HepG2 (cell line): ENCODE data around the gene CNIH4. TPM values are rescaled to one million over a fixed set of nuclear protein-coding genes. Genes with fewer than 3 reads are reported as not detected.

Source experiments
- SMYD3 ChIP-seq: sonication (generic); formaldehyde crosslinking; IDR thresholded peaks from 2 replicates; pipeline ENCODE4 v1.8.1; 2023; ENCODE audit warnings: mild to moderate bottlenecking, missing genetic modification reagents
- ZNF746 ChIP-seq: sonication (generic); formaldehyde crosslinking; IDR thresholded peaks from 2 replicates; pipeline ENCODE4 v1.8.0; 2022; ENCODE audit warnings: mild to moderate bottlenecking, missing genetic modification reagents
- polyA plus RNA-seq, 8 experiments: library from polyadenylated mRNA; depleted of rRNA in 3 of 8; stranded (reverse) in 7 of 8; unstranded in 1 of 8; fragments of >200 nt; fragmentation: Illumina TruSeq in 4 of 8; extraction: Trizol in 4 of 8; gene quantifications; 2 replicates each; pipeline versions ENCODE4 v1.2.1 to v1.2.3, GENCODE V29; 2011 to 2016; ENCODE audit warnings: low read depth in 4 of 8, missing spikeins in 1 of 8, mixed read lengths in 1 of 8; ENCODE audit not compliant: insufficient read depth in 1 of 8
- total RNA-seq, 5 experiments: library from RNA; depleted of rRNA; stranded (reverse); fragments of >200 nt; fragmentation: Illumina TruSeq; extraction: Trizol; gene quantifications; 2 replicates each; pipeline ENCODE4 v1.2.3, GENCODE V29; 2016; ENCODE audit warnings: low read depth in 1 of 5
- TF ChIP-seq, protein P1 (sequence below): sonication (generic); formaldehyde crosslinking; IDR thresholded peaks from 2 replicates; pipeline ENCODE4 v1.4.0; 2020; ENCODE audit warnings: missing genetic modification reagents, borderline replicate concordance
- TF ChIP-seq, protein P2 (sequence below): sonication (generic); formaldehyde crosslinking; IDR thresholded peaks from 2 replicates; pipeline ENCODE4 v1.8.1; 2023; ENCODE audit warnings: missing genetic modification reagents, mild to moderate bottlenecking, borderline replicate concordance
- TF ChIP-seq, protein P3 (sequence below): sonication (generic); formaldehyde crosslinking; conservative IDR thresholded peaks from 2 replicates; pipeline ENCODE4 v1.8.1; 2023; ENCODE audit warnings: missing genetic modification reagents
- TF ChIP-seq, protein P4 (sequence below): sonication (generic); formaldehyde crosslinking; IDR thresholded peaks from 2 replicates; pipeline ENCODE4 v1.9.0; 2021; ENCODE audit warnings: mild to moderate bottlenecking, missing genetic modification reagents

Gene CNIH4
- total and polyA plus RNA-seq, 2 of the 13 experiments (the other 11 are each of a cell fraction or from before 2014, with no cell fraction given) = 51.8 to 52.9 TPM

DNA sequence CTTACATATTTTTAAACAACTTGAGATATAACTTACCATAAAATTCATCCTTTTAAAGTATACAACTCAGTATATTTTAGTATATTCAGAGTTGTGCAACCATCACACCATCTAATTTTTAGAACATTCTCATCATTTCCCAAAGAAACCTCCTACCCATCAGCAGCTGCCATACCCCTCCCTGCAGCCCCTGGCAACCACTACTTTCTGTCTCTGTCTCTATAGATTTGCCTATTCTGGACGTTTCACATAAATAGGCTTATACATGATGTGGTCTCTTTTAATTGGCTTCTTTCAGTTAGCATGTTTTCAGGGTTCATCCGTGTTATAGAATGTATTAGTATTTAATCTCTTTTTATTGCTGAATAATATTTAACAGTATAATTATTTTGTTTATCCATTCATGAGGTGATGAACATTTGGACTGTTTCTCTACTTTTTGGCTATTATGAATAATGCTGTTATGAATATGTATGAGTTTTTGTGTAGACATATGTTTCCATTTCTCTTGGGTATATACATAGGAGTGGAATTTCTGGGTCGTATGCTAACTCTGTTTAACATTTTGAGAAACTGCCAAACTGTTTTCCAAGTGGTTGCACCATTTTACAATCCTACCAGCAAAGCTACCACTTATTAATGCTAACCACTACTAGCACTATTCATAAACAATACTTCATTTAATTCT is 48.4 kb downstream of the CNIH4 start (continued):
- TF ChIP-seq, protein P1, sequence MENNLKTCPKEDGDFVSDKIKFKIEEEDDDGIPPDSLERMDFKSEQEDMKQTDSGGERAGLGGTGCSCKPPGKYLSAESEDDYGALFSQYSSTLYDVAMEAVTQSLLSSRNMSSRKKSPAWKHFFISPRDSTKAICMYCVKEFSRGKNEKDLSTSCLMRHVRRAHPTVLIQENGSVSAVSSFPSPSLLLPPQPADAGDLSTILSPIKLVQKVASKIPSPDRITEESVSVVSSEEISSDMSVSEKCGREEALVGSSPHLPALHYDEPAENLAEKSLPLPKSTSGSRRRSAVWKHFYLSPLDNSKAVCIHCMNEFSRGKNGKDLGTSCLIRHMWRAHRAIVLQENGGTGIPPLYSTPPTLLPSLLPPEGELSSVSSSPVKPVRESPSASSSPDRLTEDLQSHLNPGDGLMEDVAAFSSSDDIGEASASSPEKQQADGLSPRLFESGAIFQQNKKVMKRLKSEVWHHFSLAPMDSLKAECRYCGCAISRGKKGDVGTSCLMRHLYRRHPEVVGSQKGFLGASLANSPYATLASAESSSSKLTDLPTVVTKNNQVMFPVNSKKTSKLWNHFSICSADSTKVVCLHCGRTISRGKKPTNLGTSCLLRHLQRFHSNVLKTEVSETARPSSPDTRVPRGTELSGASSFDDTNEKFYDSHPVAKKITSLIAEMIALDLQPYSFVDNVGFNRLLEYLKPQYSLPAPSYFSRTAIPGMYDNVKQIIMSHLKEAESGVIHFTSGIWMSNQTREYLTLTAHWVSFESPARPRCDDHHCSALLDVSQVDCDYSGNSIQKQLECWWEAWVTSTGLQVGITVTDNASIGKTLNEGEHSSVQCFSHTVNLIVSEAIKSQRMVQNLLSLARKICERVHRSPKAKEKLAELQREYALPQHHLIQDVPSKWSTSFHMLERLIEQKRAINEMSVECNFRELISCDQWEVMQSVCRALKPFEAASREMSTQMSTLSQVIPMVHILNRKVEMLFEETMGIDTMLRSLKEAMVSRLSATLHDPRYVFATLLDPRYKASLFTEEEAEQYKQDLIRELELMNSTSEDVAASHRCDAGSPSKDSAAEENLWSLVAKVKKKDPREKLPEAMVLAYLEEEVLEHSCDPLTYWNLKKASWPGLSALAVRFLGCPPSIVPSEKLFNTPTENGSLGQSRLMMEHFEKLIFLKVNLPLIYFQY = no peak
- TF ChIP-seq, protein P2, sequence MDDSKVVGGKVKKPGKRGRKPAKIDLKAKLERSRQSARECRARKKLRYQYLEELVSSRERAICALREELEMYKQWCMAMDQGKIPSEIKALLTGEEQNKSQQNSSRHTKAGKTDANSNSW (CRISPR knock-in tag) = no peak
- TF ChIP-seq, protein P3, sequence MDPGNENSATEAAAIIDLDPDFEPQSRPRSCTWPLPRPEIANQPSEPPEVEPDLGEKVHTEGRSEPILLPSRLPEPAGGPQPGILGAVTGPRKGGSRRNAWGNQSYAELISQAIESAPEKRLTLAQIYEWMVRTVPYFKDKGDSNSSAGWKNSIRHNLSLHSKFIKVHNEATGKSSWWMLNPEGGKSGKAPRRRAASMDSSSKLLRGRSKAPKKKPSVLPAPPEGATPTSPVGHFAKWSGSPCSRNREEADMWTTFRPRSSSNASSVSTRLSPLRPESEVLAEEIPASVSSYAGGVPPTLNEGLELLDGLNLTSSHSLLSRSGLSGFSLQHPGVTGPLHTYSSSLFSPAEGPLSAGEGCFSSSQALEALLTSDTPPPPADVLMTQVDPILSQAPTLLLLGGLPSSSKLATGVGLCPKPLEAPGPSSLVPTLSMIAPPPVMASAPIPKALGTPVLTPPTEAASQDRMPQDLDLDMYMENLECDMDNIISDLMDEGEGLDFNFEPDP = no peak
- TF ChIP-seq SMYD3 (CRISPR knock-in tag) (no peak), ZNF746 (CRISPR knock-in tag) (no peak)
- TF ChIP-seq, protein P4, sequence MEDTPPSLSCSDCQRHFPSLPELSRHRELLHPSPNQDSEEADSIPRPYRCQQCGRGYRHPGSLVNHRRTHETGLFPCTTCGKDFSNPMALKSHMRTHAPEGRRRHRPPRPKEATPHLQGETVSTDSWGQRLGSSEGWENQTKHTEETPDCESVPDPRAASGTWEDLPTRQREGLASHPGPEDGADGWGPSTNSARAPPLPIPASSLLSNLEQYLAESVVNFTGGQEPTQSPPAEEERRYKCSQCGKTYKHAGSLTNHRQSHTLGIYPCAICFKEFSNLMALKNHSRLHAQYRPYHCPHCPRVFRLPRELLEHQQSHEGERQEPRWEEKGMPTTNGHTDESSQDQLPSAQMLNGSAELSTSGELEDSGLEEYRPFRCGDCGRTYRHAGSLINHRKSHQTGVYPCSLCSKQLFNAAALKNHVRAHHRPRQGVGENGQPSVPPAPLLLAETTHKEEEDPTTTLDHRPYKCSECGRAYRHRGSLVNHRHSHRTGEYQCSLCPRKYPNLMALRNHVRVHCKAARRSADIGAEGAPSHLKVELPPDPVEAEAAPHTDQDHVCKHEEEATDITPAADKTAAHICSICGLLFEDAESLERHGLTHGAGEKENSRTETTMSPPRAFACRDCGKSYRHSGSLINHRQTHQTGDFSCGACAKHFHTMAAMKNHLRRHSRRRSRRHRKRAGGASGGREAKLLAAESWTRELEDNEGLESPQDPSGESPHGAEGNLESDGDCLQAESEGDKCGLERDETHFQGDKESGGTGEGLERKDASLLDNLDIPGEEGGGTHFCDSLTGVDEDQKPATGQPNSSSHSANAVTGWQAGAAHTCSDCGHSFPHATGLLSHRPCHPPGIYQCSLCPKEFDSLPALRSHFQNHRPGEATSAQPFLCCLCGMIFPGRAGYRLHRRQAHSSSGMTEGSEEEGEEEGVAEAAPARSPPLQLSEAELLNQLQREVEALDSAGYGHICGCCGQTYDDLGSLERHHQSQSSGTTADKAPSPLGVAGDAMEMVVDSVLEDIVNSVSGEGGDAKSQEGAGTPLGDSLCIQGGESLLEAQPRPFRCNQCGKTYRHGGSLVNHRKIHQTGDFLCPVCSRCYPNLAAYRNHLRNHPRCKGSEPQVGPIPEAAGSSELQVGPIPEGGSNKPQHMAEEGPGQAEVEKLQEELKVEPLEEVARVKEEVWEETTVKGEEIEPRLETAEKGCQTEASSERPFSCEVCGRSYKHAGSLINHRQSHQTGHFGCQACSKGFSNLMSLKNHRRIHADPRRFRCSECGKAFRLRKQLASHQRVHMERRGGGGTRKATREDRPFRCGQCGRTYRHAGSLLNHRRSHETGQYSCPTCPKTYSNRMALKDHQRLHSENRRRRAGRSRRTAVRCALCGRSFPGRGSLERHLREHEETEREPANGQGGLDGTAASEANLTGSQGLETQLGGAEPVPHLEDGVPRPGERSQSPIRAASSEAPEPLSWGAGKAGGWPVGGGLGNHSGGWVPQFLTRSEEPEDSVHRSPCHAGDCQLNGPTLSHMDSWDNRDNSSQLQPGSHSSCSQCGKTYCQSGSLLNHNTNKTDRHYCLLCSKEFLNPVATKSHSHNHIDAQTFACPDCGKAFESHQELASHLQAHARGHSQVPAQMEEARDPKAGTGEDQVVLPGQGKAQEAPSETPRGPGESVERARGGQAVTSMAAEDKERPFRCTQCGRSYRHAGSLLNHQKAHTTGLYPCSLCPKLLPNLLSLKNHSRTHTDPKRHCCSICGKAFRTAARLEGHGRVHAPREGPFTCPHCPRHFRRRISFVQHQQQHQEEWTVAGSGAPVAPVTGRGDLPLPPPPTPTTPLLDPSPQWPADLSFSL (CRISPR knock-in tag) = no peak
